GM18505 (cell line): ENCODE data around the gene CDKN3.
"Not testable (repeated sequence)": the region's sequence is repeated elsewhere in the genome, so short reads cannot be mapped to it uniquely, and the experiment has no call there.

Source experiments
- ATAC-seq: cut with Tn5 transposase; IDR thresholded peaks from one replicate; pipeline ENCODE4 v1.9.1; 2021; ENCODE audit not compliant: unreplicated experiment
- POLR2A ChIP-seq: IDR thresholded peaks from 4 replicates; pipeline ENCODE4 v1.6.1; 2011; ENCODE audit warnings: borderline replicate concordance; ENCODE audit not compliant: insufficient read depth, insufficient read length; ENCODE audit errors: extremely low read depth

The CDKN3 gene

DNA sequence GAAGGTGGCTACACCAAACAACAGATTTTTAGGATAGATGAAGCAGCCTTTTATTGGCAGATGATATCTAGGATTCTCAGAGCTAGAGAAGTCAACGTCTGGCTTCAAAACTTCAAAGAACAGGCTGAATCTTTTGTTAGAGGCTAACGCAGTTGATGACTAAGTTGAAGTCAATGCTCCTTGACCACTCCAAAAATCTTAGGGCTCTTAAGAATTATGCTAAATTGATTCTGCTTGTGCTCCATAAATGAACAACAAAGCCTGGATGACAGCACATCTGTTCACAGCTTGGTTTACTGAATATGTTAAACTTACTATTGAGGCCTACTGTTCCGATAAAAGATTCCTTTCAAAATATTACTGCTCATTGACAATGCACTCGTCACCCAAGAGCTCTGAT, 13.0 kb upstream of the CDKN3 start:
- TF ChIP-seq POLR2A, result no peak
- no peak for ATAC-seq

DNA sequence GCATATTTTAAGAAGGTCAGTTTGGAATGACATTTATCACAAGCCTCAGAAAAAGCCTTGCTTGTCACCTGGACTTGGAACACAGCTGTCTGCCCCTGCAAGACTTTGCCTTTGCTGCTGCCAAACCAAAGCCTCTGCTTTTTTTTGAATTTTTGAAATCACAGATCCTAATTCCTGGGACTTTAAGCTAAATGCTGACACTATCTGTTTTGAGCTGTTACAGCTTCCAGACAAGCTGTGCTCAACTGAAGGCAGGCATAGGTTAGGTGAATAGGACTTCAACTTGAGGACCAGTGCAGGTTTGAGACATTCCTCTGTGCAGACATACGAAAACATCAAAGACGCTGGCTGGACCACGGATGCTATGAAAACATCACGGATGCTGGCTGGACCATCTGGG, 11.3 kb upstream of the CDKN3 start:
- no peak for ATAC-seq
- no peak for TF ChIP-seq POLR2A

DNA sequence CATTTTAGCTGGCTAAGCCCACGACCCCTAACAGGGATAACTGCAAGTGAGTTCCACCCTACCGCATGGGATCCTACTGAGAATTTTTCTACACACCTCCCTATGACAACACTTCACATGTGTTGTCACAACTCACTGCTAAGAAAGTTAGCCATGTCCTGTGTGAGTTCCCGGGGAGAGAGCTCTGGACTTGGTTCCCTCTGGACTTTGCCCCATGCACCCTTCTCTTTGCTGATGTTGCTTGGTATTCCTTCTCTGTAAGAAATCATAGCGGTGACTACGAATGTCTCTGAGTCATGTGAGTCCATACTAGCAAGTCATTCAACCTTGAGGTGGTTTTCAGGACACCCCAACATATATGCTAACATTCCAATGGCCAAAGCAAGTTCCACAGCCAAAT, 9.5 kb upstream of the CDKN3 start:
- ATAC-seq, result no peak
- no peak for TF ChIP-seq POLR2A

DNA sequence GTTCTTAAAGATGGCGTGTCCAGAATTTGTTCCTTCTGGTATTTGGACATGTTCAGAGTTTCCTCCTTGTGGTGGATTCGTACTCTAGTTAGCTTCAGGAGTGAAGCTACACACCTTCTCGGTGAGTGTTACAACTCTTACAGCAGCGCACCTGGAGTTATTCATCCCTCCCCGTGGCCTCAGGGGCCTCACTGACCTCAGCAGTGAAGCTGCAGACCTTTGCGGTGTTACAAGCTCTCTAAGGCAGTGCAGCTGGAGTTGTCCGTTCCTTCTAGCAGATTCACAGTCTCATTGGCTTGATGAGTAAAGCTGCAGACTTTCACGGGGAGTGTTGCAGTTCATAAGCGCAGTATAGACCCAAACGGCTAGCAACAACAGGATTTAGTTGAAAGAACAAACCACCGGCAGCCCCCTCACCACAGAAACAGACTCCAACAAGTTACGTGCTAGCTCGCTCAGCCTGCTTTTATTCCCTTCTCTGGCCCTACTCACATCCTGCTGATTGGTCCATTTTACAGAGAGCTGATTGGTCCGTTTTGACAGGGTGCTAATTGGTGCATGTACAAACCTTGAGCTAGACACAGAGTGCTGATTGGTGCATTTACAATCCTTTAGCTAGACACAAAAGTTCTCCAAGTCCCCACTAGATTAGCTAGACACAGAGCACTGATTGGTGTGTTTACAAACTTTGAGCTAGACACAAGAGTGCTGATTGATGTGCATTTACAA, 4.5 kb upstream of the CDKN3 start:
- no peak for TF ChIP-seq POLR2A
- no peak for ATAC-seq

DNA sequence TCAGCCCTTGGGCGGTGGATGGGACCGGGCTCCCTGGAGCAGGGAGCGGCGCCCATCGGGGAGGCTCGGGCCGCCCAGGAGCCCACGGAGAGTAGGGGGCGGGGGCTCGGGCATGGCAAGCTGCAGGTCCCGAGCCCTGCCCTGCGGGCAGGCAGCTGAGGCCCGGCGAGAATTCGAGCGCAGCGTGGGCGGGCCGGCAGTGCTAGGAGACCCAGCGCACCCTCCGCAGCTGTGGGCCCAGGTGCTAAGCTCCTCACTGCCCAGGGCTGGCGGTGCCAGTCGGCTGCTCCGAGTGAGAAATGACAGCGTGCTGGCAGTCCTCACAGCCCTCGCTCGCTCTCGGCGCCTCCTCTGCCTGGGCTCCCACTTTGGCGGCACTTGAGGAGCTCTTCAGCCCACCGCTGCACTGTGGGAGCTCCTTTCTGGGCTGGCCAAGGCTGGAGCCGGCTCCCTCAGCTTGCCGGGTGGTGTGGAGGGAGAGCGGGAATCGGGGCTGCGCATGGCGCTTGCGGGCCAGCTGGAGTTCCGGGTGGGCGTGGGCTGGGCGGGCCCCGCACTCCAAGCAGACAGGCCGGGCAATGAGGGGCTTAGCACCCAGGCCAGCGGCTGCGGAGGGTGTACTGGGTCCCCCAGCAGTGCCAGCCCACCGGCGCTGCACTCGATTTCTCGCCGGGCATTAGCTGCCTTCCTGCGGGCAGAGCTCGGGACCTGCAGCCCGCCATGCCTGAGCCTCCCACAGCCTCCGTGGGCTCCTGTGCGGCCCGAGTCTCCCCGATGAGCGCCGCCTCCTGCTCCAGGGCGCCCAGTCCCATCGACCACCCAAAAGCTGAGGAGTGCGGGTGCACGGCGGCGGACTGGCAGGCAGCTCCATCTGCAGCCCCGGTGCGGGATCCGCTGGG, 3.6 kb upstream of the CDKN3 start:
- not testable (repeated sequence) for ATAC-seq

DNA sequence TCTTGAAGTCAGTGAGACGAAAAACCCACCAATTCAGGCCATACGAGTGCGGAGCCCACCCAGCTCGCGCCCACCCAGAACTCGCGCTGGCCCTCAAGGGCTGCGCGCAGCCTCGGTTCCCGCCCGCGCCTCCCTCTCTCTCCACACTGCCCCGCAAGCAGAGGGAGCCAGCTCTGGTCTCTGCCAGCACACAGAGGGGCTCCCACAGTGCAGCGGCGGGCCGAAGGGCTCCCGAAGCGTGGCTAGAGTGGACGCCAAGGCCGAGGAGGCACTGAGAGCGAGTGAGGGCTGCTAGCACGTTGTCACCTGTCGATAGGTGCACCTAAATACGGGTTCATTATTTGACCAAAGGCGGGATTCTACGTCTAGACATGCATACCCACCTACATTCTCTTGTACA, 2.2 kb upstream of the CDKN3 start:
- TF ChIP-seq POLR2A, result no peak
- ATAC-seq, result no peak

DNA sequence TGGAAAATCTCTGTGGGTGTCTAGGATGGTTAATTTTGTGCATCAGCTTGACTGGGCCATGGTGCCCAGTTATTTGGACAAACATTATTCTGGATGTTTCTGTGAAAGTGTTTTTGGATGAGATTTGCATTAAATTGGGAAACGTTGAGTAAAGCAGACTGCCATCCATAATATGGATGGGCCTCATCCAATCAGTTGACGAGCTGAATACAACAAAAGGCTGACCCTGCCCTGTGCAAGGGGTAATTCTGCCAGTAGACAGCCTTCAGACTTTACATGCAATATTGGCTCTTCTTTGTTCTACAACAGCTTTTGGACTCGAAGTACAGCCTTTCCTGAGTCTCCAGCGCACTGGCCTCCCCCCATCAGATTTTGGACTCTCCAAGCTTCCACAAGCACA, 1.5 kb upstream of the CDKN3 start:
- no peak for TF ChIP-seq POLR2A
- no peak for ATAC-seq

DNA sequence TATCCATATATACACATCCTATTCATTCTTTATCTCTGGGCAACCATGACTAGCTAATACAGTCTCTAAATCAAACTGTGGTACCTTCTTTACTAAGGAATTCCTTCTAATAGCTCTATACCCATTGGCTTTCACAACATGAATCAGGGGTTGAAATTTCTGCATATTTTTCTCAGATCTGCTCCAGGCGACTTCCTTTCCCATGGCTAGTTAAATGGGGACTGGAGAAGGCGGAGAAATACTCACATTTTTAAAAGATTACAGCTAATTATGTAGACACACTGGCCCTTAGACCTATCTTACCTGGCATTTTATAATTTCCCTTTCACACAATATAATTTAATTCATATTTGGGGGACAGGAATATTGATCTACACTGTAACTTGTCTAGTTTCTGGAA, 1.1 kb upstream of the CDKN3 start:
- no peak for ATAC-seq
- TF ChIP-seq POLR2A, result no peak

DNA sequence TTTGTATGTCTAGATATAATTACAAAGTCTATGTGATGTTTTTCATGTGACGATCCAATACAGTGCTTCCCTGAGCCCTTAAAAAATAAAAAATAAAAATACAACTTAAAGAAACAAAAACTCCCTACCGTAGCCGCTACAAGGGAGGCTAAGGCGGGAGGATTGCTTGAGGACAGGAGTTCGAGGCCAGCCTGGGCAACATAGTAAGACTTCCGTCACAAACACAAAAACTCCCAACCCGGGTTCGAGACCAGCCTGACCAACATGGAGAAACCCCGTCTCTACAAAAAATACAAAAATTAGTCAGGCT, 669 bp upstream of the CDKN3 start:
- no peak for TF ChIP-seq POLR2A
- no peak for ATAC-seq

DNA sequence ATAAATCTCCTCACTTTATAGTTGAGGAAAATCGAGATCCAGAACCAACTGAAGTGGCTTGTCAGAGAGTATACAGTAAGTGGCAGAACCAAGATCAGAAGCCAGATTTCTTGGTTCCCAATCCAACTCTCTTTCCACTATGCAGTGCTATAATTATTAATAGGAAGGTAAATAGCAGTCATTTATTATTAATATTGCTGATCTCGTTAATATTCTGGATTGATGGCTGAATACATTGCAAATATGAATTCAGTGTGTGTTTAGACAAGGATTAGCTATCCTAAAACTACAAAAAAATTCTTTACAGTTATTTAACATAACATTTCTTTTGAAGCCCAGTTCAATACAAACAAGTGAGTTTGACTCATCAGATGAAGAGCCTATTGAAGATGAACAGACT, 2.8 kb downstream of the CDKN3 start:
- ATAC-seq, result no peak
- no peak for TF ChIP-seq POLR2A

DNA sequence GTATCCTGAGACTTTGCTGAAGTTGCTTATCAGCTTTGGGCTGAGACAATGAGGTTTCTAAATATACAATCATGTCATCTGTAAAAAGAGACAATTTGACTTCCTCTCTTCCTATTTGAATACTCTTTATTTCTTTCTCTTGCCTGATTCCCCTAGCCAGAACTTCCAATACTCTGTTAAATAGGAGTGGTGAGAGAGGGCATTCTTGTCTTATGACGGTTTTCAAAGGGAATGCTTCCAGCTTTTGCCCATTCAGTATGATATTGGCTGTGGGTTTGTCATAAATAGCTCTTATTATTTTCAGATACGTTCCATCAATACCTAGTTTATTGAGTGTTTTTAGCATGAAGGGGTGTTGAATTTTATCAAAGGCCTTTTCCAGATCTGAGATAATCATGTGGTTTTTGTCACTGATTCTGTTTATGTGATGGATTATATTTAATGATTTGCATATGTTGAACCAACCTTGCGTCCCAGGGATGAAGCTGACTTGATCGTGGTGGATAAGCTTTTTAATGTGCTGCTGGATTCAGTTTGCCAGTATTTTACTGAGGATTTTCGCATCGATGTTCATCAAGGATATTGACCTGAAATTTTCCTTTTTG, 6.7 kb downstream of the CDKN3 start:
- ATAC-seq, result not testable (repeated sequence)

DNA sequence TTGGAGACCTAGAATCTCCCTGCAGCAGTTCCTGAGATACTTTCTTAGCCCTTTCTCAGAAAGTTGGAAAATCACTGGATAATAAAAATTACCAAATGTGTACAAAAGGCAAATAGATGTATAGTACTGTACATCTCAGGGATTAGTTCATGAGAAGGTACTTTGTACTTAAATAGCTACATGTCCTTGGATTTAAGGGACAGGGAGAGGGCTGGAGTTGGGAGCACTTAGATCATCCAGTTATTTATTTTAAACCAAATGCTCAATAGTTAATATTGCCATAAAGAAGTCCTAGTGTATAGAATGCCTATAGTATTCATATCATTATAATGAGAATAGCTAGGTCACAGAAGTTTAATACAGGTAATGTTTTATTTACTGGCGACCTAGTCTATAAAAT, 13.4 kb downstream of the CDKN3 start:
- TF ChIP-seq POLR2A, result no peak
- ATAC-seq, result no peak

DNA sequence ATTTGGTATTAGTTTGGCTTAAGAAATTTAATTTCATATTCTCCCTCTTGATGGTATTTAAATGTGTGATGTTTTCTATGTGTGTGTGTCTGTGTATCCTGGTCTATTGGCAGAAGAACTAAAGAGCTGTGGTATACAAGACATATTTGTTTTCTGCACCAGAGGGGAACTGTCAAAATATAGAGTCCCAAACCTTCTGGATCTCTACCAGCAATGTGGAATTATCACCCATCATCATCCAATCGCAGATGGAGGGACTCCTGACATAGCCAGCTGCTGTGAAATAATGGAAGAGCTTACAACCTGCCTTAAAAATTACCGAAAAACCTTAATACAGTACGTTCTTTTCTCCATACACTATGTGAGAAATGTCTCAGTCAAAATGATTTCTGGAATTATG, 14.6 kb downstream of the CDKN3 start:
- no peak for ATAC-seq
- TF ChIP-seq POLR2A, result no peak

DNA sequence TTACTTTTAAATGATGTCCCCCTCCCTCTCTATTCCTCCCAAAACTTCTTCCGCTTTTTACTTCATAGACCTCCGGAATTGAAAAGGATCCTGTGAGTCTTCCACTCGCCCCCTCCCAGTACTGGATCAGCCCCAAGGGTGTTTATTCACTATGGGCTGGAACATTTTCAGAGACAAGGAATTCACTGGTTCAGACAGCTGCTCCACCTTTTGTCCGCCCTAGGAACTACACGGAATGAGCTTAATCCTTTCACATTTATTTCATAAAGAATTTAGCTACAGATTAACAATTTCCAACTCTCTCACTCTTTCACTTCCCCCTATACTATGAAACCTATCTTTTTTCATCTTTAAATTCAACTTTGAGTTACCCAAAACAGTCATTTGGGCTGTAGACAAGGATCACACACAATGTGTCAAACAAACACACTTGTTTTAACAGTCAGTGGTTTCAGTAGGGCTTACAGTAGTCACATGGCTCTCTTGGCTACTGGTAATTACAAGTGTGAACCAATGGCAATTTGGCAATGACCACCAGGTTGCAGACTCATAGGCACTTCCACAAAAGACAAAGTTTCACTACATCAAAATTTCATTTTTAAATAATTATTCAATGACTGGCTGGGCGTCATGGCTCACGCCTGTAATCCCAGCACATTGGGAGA, 23.8 kb downstream of the CDKN3 start:
- no peak for TF ChIP-seq POLR2A
- ATAC-seq, result no peak

DNA sequence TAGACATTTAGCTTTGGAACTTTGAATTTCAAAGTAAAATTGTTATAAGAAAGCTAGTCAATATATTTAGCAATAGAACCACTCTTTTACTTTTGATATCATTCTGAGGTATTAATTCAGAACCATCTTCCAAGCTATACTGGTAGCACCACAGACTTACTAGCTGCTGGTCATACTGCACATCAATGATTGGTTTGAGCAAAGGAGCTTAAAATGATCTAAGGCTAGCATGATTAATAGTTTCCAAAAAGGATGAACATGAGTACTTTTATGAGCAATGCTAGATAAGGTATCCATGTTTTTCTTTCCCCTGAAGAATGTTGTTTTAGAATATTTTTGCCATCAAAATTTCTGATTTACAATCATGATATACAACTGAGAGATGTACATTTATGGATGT, 27.2 kb downstream of the CDKN3 start:
- ATAC-seq, result no peak
- TF ChIP-seq POLR2A, result no peak
